Measurements from ENCODE around the gene EGLN3. TPM values are rescaled to one million over a fixed set of nuclear protein-coding genes. Genes with fewer than 3 reads are reported as not detected.

EGLN3 gene
- total and polyA plus RNA-seq, 2 donors (not counting 3 experiments of a cell fraction or from before 2014, with no cell fraction given), result 0.20 TPM; not detected in 1

- Histone ChIP-seq H3K27ac (ENCODE audit: insufficient read depth, low read depth, low read length) (no peak overlapping the region), H3K79me2 (ENCODE audit: control insufficient read depth, insufficient read depth, low read length) (no peaks in the 10 kb centered on the region), H3K9ac (replicated peaks; ENCODE audit: extremely low read depth, insufficient read depth, low read length) (no peak overlapping the region), H3K4me3 (replicated peaks in 1 of 3; ENCODE audit: insufficient read depth in 1 of 3, low read depth in 1 of 3, low read length in 3 of 3) (no peak overlapping the region), H2AFZ (ENCODE audit: low read depth, low read length) (no peak overlapping the region), H3K9me1 (replicated peaks; ENCODE audit: control insufficient read depth, extremely low read depth, insufficient read depth, low read length) (no peaks in the 10 kb centered on the region), H4K20me1 (replicated peaks; ENCODE audit: control insufficient read depth, extremely low read depth, insufficient read depth, low read length) (no peaks in the 10 kb centered on the region), H3K36me3 (ENCODE audit: control insufficient read depth in 2 of 2, extremely low read depth in 1 of 2, insufficient read depth in 2 of 2, low read length in 2 of 2) (no peaks in the 10 kb centered on the region), H3K27me3 (ENCODE audit: control insufficient read depth in 2 of 2, insufficient read depth in 2 of 2, low read length in 2 of 2) (peaks cover 0 to 7% of the 10 kb centered on the region in 2 experiments), H3K9me3 (replicated peaks; ENCODE audit: control insufficient read depth, insufficient read depth, low read length) (no peaks in the 10 kb centered on the region), H3K4me1 (ENCODE audit: control insufficient read depth, extremely low read depth, insufficient read depth, low read length) (peaks cover 5% of the 10 kb centered on the region), H3K4me2 (ENCODE audit: insufficient read depth, low read length) (no peak overlapping the region)
- no peak for FAIRE-seq
- dilution Hi-C loops (cut with MboI; ENCODE audit: extremely low pct_ligation_motif_present, low sequenced_read_pairs), result no loop called here
- ChIA-PET CTCF (no interaction called here), POLR2A (no interaction called here)
- intact Hi-C loops (cut with micrococcal nuclease), result no loop called here
- no peak for DNase-seq (ENCODE audit: low read depth, low spot score)
- no TSS peak for BruUV-seq (replicated peaks)
- TF ChIP-seq MYC (IDR thresholded peaks at IDR 0.05; ENCODE audit: low read depth, low read length), result no peak
- no peak for TF ChIP-seq POLR2A (IDR thresholded peaks at IDR 0.05; ENCODE audit: low read depth, low read length)
- TF ChIP-seq MAX (IDR thresholded peaks at IDR 0.05; ENCODE audit: insufficient read depth, insufficient read length), result no peak
- TF ChIP-seq CTCF (IDR thresholded peaks at IDR 0.05; ENCODE audit: extremely low read depth in 1 of 2, insufficient read depth in 1 of 2, low read depth in 1 of 2, low read length in 2 of 2), result no peak
- no peak for TF ChIP-seq GATA2 (IDR thresholded peaks at IDR 0.05; ENCODE audit: insufficient read depth, insufficient read length, low read depth, low read length)
- no peak for TF ChIP-seq FOS (IDR thresholded peaks at IDR 0.05; ENCODE audit: borderline replicate concordance, insufficient read depth, low read length)
Measured at GRCh38 chr14:33940561-33941011, 10.3 kb downstream of the EGLN3 start.

Measured in endothelial cell of umbilical vein (primary cell).